ENCODE measurements around the gene KDELR1.
A peak's percentile ranks its signal among the peaks of the same experiment; 100 is the strongest.

The KDELR1 gene

DNA sequence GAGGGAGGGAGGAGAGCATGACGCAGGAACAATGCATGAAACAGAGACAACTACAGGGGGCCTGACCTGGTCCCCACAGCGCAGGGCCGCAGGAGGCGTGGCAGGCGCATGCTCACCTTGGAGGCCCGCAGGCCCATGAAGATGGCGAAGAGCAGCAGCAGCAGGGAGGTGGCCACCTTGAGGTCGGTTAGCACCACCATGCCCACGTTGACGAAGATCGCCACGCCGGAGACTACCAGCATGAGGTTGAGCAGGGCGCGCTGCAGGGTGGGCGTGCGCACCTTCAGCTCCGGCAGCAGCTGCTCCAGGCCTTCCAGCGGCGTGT is 49.0 kb downstream of the KDELR1 start:
- DNase-seq (ENCODE audit: low spot score), result no peak

DNA sequence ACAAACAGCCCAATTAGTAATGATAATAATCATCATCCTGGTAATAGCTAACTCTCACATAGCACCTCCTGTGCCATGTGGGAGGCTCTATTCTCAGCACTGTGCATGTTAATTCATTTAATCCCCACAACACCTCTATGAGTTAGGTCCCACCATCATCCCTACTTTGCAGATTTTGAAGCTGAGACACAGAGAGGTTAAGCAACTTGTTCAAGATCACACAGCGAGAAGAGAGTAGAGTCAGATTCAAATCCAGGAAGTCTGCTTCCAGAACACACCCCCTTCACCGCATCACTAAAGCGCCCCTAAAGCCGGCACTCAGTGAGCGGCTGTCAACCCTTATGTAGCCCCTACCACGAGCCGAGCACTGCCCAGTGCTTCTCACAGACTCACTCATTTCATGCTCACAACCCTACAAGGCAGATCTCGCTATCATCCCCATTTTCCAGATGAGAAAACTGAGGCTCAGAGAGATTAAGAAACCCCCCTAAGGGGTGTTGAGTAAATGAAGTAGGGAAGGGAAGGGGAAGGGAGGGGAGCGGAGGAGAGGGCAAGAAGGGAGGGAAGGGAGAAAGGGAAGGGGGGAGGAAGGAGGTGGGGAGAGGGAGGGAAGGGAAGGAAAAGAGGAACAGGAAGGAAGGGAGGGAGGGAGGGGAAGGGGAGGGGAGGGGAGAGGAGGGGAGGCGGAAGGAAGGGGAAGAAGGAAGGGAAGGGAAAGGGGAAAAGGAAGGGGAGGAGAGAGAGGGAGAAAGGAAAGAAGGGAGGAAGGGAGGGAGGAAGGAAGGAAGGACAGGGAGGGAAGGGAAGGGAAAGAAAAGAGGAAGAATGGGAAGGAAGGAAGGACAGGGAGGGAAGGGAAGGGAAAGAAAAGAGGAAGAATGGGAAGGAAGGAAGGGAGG is 49.6 kb downstream of the KDELR1 start:
- DNase-seq (ENCODE audit: low spot score), result no peak

DNA sequence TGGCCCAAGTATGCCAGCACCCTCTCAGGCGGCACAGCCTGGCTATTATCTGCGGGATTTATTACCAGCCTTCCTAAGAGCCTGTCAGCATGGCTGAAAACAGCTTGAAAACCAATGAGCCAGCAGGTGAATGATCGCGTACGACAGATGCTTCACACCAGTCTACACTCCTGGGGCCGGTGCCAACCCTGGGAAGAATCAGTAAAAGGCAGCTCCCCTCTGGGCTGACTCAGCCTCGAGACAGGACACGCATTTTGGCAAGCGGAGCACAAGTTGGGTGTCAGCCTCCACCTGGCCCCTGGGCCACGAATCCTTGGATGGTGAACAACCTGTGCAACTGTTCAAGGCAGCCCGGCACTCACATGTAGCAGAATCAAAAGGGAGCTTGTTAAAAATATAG is 50.4 kb downstream of the KDELR1 start:
- no peak for DNase-seq (ENCODE audit: low spot score)

DNA sequence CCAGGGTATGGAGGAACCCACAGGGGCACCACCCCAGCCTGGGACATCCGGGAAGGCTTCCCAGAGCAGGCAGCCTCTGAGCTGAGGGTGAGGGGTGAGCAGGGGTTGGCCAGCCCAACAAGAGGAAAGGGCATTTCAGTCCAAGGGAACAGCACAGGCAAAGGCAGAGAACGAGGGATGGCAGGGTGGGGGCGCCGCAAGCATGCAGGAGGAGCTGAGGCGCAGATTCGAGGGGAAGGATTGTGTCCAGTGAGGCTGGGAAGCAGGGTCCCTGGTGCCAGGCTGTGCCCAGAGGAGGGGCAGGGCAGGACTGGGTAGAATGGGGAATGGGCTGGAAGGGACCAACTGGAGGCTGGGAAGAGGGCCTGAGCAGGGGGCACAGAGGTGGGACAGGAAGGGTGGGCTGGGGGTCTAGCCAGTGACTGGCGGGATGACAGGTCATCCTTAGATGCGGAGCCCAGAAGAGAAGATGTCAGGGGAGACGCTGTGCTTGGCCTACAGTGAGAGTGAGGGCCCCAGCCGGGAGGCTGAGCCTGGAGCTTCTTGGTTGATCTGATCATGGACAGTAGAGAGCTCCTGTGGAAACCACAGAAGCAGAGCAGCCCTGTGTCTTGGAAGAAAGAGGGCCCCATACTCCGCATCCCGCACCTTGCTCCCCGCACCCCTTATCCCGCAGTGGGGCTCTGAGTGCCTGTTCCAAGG is 52.4 kb downstream of the KDELR1 start:
- DNase-seq (ENCODE audit: low spot score), result no peak

DNA sequence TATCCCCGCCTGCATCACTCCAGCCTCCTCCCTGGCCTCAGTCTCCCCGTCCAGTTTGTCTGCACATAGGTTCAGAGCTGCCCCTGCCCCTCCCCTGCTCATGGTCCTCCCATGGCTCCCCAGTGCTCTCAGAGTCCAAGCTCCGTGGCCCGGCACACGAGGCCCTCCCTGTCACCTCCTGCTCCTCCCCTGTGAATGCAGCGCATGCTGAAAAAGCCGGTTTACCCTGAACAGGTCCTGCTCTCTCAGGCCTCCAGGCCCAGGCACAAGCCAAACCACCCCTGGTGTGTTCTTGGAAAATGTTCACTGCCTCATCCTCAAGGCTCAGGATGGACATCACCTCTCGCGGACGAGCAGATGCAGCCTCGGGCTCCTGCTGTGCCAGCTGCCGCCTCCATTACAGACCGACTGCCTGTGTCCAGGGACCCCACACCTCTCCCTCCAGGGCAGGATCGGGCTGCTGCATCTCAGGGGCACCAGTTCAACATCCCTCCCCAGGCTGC is 53.0 kb downstream of the KDELR1 start:
- no peak for DNase-seq (ENCODE audit: low spot score)

DNA sequence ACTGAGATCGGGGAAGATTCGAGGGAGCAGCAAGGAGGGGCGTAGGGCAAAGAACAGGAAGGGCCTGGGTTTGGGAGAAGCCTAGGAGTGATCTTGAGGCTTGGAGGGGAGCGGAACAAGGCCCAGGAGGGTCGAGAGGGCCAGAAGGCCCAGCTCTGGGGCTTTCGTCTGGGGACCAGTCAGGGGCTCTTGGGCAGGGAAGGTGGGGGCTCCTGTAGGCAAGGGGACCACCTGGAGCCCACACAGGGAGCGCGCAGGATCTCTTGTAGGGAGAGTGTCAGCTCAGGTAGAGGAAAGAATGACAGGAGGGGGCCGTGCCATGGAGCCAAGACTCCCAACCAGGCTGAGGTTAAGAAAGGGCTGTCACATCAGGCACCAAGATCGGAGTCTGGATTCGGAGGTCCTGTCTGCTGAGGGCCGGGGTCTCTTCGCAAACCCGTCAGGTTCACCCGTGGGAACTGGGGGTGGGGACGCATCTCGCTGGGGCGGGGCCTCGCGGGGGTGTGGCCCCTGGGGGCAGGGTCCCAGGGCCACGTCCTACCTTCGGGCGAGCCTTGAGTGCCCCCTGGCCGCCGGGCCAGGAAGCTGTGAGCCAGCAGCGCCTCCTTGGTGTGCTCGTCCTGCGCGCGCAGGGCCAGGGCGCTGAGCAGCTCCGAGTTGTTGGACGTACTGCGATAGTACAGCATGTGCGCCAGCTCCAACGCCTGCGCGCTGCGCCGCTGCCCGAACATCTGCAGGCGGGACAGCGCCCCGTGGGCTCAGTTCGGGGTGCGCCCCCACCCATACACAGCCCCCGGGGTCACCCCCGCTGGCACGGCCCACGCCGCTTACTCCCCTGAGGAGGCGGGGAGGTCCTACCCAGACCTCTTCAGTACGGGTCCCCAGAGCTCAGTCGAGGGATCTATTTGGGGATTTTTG is 57.6 kb downstream of the KDELR1 start:
- peak; percentile 95 for DNase-seq (ENCODE audit: low spot score)

DNA sequence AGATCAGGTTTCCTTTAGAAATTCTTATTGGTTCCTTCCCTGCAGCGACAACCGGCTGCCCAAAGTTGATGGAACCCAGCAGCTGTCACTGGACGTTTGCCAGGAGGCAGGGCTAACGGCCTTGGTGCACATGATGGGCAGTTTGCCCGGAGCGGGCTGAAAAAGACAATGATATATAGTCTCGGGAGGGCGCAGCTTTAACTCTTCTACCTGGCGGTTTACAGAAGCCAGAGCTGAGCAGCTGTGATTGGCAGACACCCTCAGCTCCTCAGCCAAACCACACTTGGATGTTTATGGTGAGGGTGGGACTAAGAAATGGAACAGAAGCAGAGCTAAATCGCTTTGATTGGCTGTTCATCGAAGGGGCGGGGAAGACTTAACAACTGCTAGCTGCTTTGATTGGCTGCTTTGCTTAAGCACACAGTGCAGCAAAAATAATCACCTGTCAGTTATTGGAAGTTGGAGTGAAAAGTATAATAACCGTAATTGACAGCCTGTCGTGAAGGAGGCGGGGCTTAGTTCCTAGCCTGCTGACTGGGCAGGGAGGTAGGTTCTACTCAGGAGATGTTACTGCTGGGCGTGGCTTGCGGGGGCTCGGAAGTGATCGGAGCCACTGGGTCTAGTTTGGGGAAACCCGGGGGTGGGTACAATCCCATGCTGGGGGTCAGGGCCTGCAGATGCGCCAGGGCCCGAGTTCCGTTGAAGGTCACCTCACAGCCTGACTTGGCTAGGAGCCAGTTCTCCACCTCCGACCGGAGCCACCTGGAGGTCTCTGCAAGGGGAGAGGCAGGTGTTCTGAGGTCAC is 58.5 kb downstream of the KDELR1 start:
- DNase-seq (ENCODE audit: low spot score), result peak; percentile 99
